ENCODE data around the gene CACNB4. TPM values are rescaled to one million over a fixed set of nuclear protein-coding genes. Genes with fewer than 3 reads are reported as not detected.

The CACNB4 gene
- total and polyA plus RNA-seq, 9 of the 15 experiments (the other 6 are each of a cell fraction or from before 2014, with no cell fraction given): 0.01 to 0.20 (median 0.04) TPM; not detected in 1

DNA sequence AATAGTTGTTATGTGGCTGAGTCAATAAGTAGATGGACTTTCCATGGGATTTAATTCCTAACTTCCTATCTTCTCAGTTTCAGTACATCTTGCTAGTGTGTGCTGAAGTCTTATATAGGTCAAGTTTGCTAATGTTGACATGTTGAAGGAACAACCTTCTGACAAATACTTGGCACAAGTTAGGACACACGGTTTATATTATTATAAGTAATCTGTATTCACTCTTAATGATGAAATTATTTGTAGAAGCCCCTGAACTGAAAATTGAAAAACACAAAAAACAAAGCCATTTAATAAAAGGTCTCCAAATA lies 289.8 kb downstream of the CACNB4 start:
- Histone ChIP-seq H2AFZ (ENCODE audit: low read depth, low read length) (no peak overlapping the region), H3K4me1 (replicated peaks in 1 of 2; ENCODE audit: control insufficient read depth in 2 of 2, insufficient read depth in 2 of 2, low read length in 2 of 2) (no peaks in the 10 kb centered on the region), H3K4me2 (ENCODE audit: insufficient read depth, low read length) (no peak overlapping the region), H3K4me3 (no peak overlapping the region), H3K36me3 (ENCODE audit: control insufficient read depth, insufficient read depth, low read length) (peaks cover 81% of the 10 kb centered on the region), H3K27me3 (ENCODE audit: control insufficient read depth in 2 of 2, insufficient read depth in 2 of 2, low read length in 2 of 2) (no peaks in the 10 kb centered on the region), H3K9ac (ENCODE audit: insufficient read depth in 1 of 2, low read depth in 2 of 2, low read length in 2 of 2) (no peak overlapping the region), H3K79me2 (ENCODE audit: control insufficient read depth, insufficient read depth, low read length) (peaks cover 3% of the 10 kb centered on the region; the same call in 1 of the 3 replicates), H3K9me1 (ENCODE audit: control insufficient read depth, insufficient read depth, low read length) (no peaks in the 10 kb centered on the region), H3K27ac (ENCODE audit: extremely low read depth, low read depth, low read length) (no peak overlapping the region), H4K20me1 (replicated peaks; ENCODE audit: control insufficient read depth, insufficient read depth, low read length) (no peaks in the 10 kb centered on the region), H3K9me3 (replicated peaks; ENCODE audit: control insufficient read depth, insufficient read depth, low read depth, low read length) (no peaks in the 10 kb centered on the region)
- CTCF ChIA-PET (ENCODE audit: low intra/inter-chr PET ratio): no interaction called here
- FAIRE-seq (no peak), DNase-seq (ENCODE audit: extremely low read depth in 1 of 4, low spot score in 3 of 4) (no peak), ATAC-seq (no peak)
- POLR2A ChIA-PET: no interaction called here
- in situ Hi-C loops (cut with MboI): no loop called here
- BruUV-seq (replicated peaks): no TSS peak
- intact Hi-C loops (cut with micrococcal nuclease): no loop called here
- 91% methylated on average over 1 of the region's 1 CpG for WGBS (ENCODE audit: insufficient coverage, low coverage, missing lambda C conversion rate)
- TF ChIP-seq MIER1 (IDR thresholded peaks at IDR 0.05; ENCODE audit: low read depth) (no peak), ZNF830 (CRISPR knock-in tag; IDR thresholded peaks at IDR 0.05) (no peak), ZNF232 (CRISPR knock-in tag; IDR thresholded peaks at IDR 0.05) (no peak), CSDE1 (IDR thresholded peaks at IDR 0.05) (no peak), HDAC1 (IDR thresholded peaks at IDR 0.05) (no peak), ZNF311 (CRISPR knock-in tag; IDR thresholded peaks at IDR 0.05) (no peak), SRSF9 (IDR thresholded peaks at IDR 0.05; ENCODE audit: borderline replicate concordance, low read depth, low read length) (no peak), ZNF175 (CRISPR knock-in tag; IDR thresholded peaks at IDR 0.05; ENCODE audit: low read depth) (no peak), NCOA4 (IDR thresholded peaks at IDR 0.05; ENCODE audit: partially characterized antibody) (no peak), ZNF583 (CRISPR knock-in tag; IDR thresholded peaks at IDR 0.05) (no peak), ETV5 (CRISPR knock-in tag; IDR thresholded peaks at IDR 0.05; ENCODE audit: low read depth) (no peak), GATA2 (CRISPR knock-in tag; IDR thresholded peaks at IDR 0.05) (no peak), MAFG (tag; conservative IDR thresholded peaks at IDR 0.05) (no peak)
- TF ChIP-seq, protein P1, sequence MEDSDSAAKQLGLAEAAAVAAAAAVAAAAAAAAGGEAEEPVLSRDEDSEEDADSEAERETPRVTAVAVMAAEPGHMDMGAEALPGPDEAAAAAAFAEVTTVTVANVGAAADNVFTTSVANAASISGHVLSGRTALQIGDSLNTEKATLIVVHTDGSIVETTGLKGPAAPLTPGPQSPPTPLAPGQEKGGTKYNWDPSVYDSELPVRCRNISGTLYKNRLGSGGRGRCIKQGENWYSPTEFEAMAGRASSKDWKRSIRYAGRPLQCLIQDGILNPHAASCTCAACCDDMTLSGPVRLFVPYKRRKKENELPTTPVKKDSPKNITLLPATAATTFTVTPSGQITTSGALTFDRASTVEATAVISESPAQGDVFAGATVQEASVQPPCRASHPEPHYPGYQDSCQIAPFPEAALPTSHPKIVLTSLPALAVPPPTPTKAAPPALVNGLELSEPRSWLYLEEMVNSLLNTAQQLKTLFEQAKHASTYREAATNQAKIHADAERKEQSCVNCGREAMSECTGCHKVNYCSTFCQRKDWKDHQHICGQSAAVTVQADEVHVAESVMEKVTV (CRISPR knock-in tag; IDR thresholded peaks at IDR 0.05): no peak
- TF ChIP-seq, protein P2, sequence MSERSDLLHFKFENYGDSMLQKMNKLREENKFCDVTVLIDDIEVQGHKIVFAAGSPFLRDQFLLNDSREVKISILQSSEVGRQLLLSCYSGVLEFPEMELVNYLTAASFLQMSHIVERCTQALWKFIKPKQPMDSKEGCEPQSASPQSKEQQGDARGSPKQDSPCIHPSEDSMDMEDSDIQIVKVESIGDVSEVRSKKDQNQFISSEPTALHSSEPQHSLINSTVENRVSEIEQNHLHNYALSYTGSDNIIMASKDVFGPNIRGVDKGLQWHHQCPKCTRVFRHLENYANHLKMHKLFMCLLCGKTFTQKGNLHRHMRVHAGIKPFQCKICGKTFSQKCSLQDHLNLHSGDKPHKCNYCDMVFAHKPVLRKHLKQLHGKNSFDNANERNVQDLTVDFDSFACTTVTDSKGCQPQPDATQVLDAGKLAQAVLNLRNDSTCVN (CRISPR knock-in tag; IDR thresholded peaks at IDR 0.05): no peak
- TF ChIP-seq, protein P3, sequence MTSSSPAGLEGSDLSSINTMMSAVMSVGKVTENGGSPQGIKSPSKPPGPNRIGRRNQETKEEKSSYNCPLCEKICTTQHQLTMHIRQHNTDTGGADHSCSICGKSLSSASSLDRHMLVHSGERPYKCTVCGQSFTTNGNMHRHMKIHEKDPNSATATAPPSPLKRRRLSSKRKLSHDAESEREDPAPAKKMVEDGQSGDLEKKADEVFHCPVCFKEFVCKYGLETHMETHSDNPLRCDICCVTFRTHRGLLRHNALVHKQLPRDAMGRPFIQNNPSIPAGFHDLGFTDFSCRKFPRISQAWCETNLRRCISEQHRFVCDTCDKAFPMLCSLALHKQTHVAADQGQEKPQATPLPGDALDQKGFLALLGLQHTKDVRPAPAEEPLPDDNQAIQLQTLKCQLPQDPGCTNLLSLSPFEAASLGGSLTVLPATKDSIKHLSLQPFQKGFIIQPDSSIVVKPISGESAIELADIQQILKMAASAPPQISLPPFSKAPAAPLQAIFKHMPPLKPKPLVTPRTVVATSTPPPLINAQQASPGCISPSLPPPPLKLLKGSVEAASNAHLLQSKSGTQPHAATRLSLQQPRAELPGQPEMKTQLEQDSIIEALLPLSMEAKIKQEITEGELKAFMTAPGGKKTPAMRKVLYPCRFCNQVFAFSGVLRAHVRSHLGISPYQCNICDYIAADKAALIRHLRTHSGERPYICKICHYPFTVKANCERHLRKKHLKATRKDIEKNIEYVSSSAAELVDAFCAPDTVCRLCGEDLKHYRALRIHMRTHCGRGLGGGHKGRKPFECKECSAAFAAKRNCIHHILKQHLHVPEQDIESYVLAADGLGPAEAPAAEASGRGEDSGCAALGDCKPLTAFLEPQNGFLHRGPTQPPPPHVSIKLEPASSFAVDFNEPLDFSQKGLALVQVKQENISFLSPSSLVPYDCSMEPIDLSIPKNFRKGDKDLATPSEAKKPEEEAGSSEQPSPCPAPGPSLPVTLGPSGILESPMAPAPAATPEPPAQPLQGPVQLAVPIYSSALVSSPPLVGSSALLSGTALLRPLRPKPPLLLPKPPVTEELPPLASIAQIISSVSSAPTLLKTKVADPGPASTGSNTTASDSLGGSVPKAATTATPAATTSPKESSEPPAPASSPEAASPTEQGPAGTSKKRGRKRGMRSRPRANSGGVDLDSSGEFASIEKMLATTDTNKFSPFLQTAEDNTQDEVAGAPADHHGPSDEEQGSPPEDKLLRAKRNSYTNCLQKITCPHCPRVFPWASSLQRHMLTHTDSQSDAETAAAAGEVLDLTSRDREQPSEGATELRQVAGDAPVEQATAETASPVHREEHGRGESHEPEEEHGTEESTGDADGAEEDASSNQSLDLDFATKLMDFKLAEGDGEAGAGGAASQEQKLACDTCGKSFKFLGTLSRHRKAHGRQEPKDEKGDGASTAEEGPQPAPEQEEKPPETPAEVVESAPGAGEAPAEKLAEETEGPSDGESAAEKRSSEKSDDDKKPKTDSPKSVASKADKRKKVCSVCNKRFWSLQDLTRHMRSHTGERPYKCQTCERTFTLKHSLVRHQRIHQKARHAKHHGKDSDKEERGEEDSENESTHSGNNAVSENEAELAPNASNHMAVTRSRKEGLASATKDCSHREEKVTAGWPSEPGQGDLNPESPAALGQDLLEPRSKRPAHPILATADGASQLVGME (CRISPR knock-in tag; IDR thresholded peaks at IDR 0.05): no peak

All from K562 (cell line).